ENCODE data around the gene RARA. TPM values are rescaled to one million over a fixed set of nuclear protein-coding genes. Genes with fewer than 3 reads are reported as not detected.
"Not testable (repeated sequence)": the region's sequence is repeated elsewhere in the genome, so short reads cannot be mapped to it uniquely, and the experiment has no call there.

Gene RARA
- total and polyA plus RNA-seq, 11 donors, result 14.1 to 41.4 (median 19.4) TPM

- H3K27me3 ChIP-seq, result no peaks in the 10 kb centered on the region
- H3K4me3 ChIP-seq, result no peak overlapping the region
- intact Hi-C loops (cut with DNase I), result no loop called here
- H3K36me3 ChIP-seq, result no peaks in the 10 kb centered on the region
- H3K4me1 ChIP-seq, result no peaks in the 10 kb centered on the region
- H3K27ac ChIP-seq, result no peak overlapping the region
- no peak for DNase-seq
- TF ChIP-seq POLR2A (IDR thresholded peaks at IDR 0.05) (no peak), CTCF (IDR thresholded peaks at IDR 0.05) (no peak)
- ATAC-seq, result no peak
- WGBS, 4 donors, result 89 to 93% (median 91%) methylated on average over 7 of the region's 7 CpGs
- H3K9me3 ChIP-seq, result no peaks in the 10 kb centered on the region
Observed at GRCh38 chr17:40378966-40379365, 70.0 kb downstream of the RARA start.

GRCh38 chr17:40382251-40382650 lies 73.3 kb downstream of the RARA start:
- H3K36me3 ChIP-seq, result no peaks in the 10 kb centered on the region
- H3K4me3 ChIP-seq, result no peak overlapping the region
- ATAC-seq (no peak), DNase-seq (no peak)
- no peaks in the 10 kb centered on the region for H3K4me1 ChIP-seq
- no peak overlapping the region for H3K27ac ChIP-seq
- 87 to 94% (median 90%) methylated on average over 4 of the region's 4 CpGs for WGBS, 4 donors
- H3K27me3 ChIP-seq, result no peaks in the 10 kb centered on the region
- intact Hi-C loops (cut with DNase I), result no loop called here
- no peak for TF ChIP-seq POLR2A (IDR thresholded peaks at IDR 0.05)
- no peaks in the 10 kb centered on the region for H3K9me3 ChIP-seq

GRCh38 chr17:40386555-40386954 lies 77.6 kb downstream of the RARA start:
- H3K4me1 ChIP-seq; H3K4me3 ChIP-seq; DNase-seq; H3K36me3 ChIP-seq; H3K9me3 ChIP-seq; H3K27me3 ChIP-seq; intact Hi-C loops (cut with DNase I); ATAC-seq; H3K27ac ChIP-seq: not testable (repeated sequence)
- WGBS, 4 donors, result 94 to 98% (median 97%) methylated on average over 3 of the region's 3 CpGs

- H3K4me1 ChIP-seq, result no peaks in the 10 kb centered on the region
- no peaks in the 10 kb centered on the region for H3K9me3 ChIP-seq
- DNase-seq, result no peak
- TF ChIP-seq CTCF (IDR thresholded peaks at IDR 0.05) (peak; percentile 49 to 74 (median 58)), POLR2A (IDR thresholded peaks at IDR 0.05) (no peak)
- no peak overlapping the region for H3K27ac ChIP-seq
- no peak overlapping the region for H3K4me3 ChIP-seq
- peaks cover 0 to 20% (median 0%) of the 10 kb centered on the region in 9 donors for H3K36me3 ChIP-seq
- intact Hi-C loops (cut with DNase I), result loop anchor here in 9 of 10 donors (1.0 to 5.0 kb wide), 10 partner anchors 37 to 163 kb away; partner anchors contain the start of gene GJD3 (in 1 of the 9)
- H3K27me3 ChIP-seq, result no peaks in the 10 kb centered on the region
- WGBS, 4 donors, result 53 to 64% (median 55%) methylated on average over 4 of the region's 4 CpGs
- peak in 2 of 4 donors; percentile 44 to 70 for ATAC-seq
Observed at GRCh38 chr17:40399185-40399584, 90.2 kb downstream of the RARA start.

- Histone ChIP-seq H3K36me3 (peaks cover 0 to 21% (median 0%) of the 10 kb centered on the region in 9 donors), H3K27ac (no peak overlapping the region), H3K4me3 (no peak overlapping the region), H3K9me3 (no peaks in the 10 kb centered on the region), H3K27me3 (no peaks in the 10 kb centered on the region), H3K4me1 (no peaks in the 10 kb centered on the region)
- ATAC-seq (no peak), DNase-seq (no peak)
- 68 to 95% (median 92%) methylated on average over 1 of the region's 1 CpG for WGBS, 4 donors
- no peak for TF ChIP-seq POLR2A (IDR thresholded peaks at IDR 0.05)
- no peak for TF ChIP-seq CTCF (IDR thresholded peaks at IDR 0.05)
- intact Hi-C loops (cut with DNase I), result loop anchor here in 2 of 10 donors (5.0 kb wide), 4 partner anchors 40 to 130 kb away; partner anchors contain the start of genes GJD3 (in 2 of the 2) and IGFBP4 (in 1 of the 2)
Observed at GRCh38 chr17:40402668-40403067, 93.7 kb downstream of the RARA start.
